HG03460 (cell line): ENCODE results near the gene CD9.
"Not testable (repeated sequence)": the region's sequence is repeated elsewhere in the genome, so short reads cannot be mapped to it uniquely, and the experiment has no call there.

Experiments used
- ATAC-seq: cut with Tn5 transposase; IDR thresholded peaks from one replicate; pipeline ENCODE4 v1.9.1; 2021; ENCODE audit not compliant: unreplicated experiment

The CD9 gene

GRCh38 chr12:6198556-6198955 is 1.6 kb upstream of the CD9 start:
- no peak for ATAC-seq

- no peak for ATAC-seq
Observed at GRCh38 chr12:6198985-6199530, 1.1 kb upstream of the CD9 start.

DNA sequence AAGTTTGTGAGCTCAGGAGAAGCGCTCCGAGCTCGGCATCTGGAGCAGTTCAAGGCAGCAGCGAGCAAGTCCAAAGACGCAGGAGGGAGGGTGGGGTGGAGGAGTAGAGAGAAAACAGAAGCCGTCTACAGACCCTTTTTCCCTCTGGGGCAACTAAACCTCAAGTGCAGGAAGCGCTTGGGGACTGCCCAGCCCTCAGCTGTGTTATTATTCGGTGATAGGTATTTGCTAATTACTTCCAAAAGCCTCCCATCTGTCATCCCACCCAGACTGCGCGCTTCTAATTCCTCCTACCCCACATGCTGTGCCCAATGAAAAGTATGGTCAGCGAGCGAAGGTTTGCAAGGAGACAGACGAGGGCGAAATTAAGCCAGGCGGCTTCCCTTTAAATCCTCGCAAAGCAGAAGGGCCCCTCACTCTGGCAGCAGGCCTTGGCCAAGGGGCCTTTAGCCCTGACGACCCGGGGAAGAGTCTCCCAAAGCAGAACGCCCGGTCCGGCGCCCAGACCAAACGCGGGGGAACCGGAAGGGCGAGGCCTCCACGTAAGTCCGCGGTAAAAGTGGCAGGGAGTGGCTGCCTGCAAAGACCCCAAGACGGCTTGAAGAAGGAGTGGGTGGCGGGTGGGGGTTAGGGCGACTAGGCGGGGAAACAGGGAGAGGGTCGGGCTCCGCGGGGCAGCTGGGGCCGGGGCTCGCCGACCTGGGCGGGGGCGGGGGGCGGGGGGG is 507 bp upstream of the CD9 start:
- ATAC-seq: no peak

GRCh38 chr12:6201213-6201608 is 1.0 kb downstream of the CD9 start:
- ATAC-seq: no peak

DNA sequence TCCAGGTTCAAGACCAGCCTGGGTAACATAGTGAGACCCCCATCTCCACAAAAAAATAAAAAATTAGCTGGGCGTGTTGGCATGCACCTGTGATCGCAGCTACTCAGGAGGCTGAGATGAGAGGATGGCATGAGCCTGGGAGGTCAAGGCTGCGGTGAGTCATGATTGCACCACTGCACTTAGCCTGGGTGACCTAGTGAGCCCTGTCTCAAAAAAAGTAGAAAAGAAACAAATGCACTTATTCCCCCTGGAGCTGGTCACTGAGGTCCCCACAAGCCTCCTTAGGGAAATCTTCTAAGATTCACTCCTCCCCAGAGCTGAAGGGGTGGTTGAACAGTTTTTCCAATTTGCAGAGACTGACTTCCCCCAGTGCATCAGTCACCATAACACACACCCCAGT is 1.6 kb downstream of the CD9 start:
- no peak for ATAC-seq

DNA sequence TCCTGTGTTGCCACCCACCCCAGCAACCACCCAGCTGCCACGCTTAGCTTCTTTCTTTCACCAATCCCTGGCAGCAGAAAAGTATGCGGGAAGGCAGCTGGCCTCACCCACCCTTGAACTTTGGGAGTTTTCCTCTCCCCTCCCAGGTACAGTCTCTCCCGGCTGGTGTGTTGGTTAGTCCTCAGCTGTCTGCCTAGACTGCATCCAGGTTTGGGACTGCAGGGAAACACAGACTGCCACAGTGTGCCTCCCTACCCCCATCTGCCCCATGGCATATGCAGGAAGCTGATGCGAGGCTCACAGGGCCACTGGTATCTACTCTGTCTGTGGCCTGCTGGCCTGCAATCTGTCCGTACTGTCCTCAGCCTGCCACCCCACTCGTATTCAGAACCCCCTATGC is 2.1 kb downstream of the CD9 start:
- no peak for ATAC-seq

DNA sequence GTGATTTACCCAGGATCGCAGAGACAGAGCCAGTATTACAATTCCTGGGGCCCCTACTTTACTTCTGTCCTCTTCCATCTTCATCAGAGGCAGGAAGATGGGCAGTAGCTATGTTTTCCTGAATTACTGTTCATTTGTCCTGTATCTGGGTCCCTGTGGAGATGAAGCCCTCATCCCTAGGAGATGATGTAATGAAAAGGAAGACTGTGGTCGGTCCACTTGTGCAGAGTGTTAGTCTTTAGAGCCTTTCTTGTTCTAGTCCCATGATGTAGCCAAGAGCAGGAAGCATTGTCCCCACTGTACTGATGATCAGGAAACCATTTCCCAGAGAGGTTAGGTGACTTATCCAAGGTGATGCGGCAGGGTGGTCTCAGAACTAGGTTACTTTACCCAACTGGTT is 2.6 kb downstream of the CD9 start:
- ATAC-seq: no peak

DNA sequence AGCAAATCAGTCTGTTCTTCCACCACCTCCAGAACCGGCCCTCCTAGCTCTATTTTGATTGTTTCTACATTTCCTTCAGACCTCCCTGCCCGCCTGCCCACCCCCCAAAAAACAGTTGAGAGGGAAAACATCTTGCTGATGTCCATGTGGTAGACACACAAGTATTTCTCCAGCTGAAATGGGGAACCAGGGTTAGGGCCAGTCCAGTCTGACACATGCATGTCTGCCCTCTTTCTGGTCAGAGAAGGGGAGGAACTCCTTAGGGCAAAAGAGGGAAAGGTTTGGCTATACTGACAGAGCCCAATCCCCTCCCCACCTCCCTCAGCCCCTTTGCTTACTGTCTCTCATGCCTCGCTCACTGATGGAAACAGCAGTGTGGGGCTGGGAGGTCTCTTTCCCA is 3.4 kb downstream of the CD9 start:
- no peak for ATAC-seq

- ATAC-seq: no peak
Observed at GRCh38 chr12:6204533-6205143, 4.4 kb downstream of the CD9 start.

GRCh38 chr12:6205144-6205539 is 4.9 kb downstream of the CD9 start:
- ATAC-seq: no peak

DNA sequence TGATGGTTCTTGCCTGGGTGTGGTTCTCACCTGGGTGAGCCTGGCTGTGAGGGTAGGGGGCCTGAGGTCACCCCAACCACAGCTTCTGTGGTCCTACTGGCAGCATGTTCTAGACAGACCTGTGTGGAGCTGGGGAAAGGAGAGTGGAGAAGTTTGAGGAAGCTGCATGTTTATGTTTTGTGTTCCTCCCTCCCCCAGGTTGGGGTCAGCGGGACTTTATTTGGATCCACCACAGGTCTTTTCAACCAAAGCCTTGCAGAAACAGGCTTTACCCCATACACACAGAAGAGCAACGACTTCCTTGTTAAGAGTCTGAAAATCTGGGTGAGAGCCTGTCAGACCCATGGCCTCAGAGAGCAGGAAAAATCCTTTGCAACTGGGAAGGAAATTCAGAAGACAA is 5.6 kb downstream of the CD9 start:
- no peak for ATAC-seq

GRCh38 chr12:6206327-6206726 is 6.1 kb downstream of the CD9 start:
- ATAC-seq: no peak

GRCh38 chr12:6207259-6207925 is 7.2 kb downstream of the CD9 start:
- ATAC-seq: no peak

GRCh38 chr12:6208130-6208529 is 7.9 kb downstream of the CD9 start:
- ATAC-seq: no peak

DNA sequence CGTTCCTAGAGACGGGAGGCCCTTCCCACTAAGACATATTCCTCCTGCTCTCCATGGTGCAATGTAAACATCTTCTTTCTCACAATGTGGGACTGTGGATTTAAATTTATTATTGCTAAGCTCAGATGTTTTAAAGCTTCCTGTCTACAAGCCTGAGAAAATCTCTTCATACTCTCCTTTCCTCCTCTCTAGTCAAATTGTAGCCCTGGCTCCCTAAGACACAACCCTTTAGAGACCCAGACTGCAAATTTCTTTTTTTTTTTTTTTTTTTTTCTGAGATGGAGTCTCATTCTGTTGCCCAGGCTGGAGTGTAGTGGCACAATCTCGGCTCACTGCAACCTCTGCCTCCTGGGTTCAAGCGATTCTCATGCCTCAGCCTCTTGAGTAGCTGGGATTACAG is 9.2 kb downstream of the CD9 start:
- not testable (repeated sequence) for ATAC-seq

DNA sequence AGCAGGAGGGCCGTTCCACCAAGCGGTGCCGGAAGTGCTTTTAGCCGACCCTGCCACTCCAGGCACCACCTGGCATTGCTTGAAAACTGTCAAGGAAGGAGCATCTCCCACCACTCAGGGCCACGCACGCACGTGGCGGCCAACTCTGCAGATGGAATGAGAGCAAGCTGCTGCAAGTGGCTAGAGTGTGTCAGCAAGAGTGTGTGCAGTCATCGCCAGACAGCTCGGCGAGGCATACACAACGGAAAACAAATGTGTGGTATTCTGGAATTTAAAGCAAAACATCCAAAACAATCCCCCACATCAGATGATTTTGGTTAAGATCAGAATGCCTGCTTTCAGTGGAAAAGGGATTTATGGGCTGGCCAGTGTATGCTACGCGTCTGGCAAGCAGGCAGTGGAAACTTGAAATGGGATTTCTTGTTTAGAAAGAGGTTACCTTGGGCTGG is 11.2 kb downstream of the CD9 start:
- ATAC-seq: no peak

- no peak for ATAC-seq
Observed at GRCh38 chr12:6212086-6212485, 11.9 kb downstream of the CD9 start.

DNA sequence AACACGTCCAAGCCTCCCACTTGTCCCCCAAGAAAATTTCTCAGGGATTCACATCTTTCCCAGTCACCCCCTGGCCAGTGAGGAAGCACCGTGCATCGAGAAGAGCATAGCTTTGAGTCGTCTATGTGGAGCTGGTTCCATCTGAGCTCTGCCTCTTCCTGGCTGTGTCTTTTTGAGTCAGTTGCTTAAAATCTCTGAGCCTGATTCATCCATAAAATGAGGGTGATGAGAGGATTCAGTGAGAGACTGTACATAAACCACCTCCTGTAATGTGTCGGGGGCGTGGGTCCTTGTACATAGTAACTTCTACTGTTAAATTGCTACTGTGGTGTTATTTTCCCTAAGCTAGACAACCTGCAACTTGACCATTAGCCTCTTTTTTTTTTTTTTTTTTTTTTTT is 13.8 kb downstream of the CD9 start:
- no peak for ATAC-seq

GRCh38 chr12:6214633-6215032 is 14.4 kb downstream of the CD9 start:
- ATAC-seq: no peak

GRCh38 chr12:6215120-6215807 is 15.1 kb downstream of the CD9 start:
- ATAC-seq: no peak

DNA sequence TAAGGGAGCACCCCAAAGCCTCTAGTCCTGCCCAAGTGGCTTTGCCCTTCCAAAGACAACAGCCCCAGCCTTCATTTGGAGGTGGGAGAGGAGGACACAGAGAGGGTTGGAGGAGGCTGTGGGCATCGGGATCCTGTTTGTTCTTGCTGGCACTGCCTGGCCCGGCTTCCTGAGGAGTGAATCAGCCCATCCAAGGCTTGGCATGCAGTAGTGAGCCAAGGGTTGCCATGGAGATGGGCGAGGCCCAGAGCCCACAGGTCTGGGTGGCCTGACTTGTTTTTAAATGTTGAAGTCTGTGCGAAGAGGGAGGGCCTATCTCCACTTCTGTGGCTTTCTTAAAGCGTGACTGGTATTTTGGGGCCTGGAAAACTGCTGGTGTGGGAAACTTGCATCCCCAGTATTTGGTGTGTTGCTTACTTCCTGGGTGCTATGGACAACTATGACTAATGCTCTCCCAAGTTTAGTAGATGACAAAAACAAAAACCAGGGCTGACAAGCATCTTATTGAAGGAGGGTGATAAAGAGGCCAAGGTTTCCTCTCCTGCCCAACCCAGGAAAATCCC is 15.8 kb downstream of the CD9 start:
- no peak for ATAC-seq
